Upper lobe of right lung (tissue), 1 donor: ENCODE results near the gene MIDN. TPM values are rescaled to one million over a fixed set of nuclear protein-coding genes. Genes with fewer than 3 reads are reported as not detected.

Source experiments
- ATAC-seq: fragments of 200-7000 bp; cut with Tn5 transposase; one replicate; pipeline ENCODE4 v1.9.1; 2020; ENCODE audit warnings: mild to moderate bottlenecking, moderate library complexity
- DNase-seq: peaks from one replicate; pipeline ENCODE4 v3.0.0-alpha.2; 2020
- H3K27ac ChIP-seq: fragments of 200-600 bp; one replicate; pipeline ENCODE4 v1.8.0; 2022
- H3K27me3 ChIP-seq: fragments of 200-600 bp; one replicate; pipeline ENCODE4 v1.8.0; 2022; ENCODE audit warnings: mild to moderate bottlenecking
- H3K36me3 ChIP-seq: fragments of 200-600 bp; one replicate; pipeline ENCODE4 v1.8.0; 2022
- H3K4me1 ChIP-seq: fragments of 200-600 bp; one replicate; pipeline ENCODE4 v1.8.0; 2022
- H3K4me3 ChIP-seq: fragments of 200-600 bp; one replicate; pipeline ENCODE4 v1.8.0; 2022; ENCODE audit warnings: mild to moderate bottlenecking
- H3K9me3 ChIP-seq: fragments of 200-600 bp; one replicate; pipeline ENCODE4 v1.8.0; 2022
- intact Hi-C: fragments of 100-400 bp; cut with DNase I; formaldehyde crosslinking; loops from one replicate; pipeline ENCODE4 v1.11.0; 2022
- total RNA-seq: library from RNA; stranded (reverse); fragmentation: NEBNext Ultra II Directional; extraction: Animal tissue kit (Norgen Biotek cat#: 25700); gene quantifications from one replicate; pipeline ENCODE4 v1.2.1, GENCODE V29; 2021
- TF ChIP-seq, protein P1 (sequence below): fragments of 200-600 bp; IDR thresholded peaks from one replicate; pipeline ENCODE4 v1.8.0; 2022; ENCODE audit warnings: antibody characterized with exemption
- donor health status: DM: no; HTN: yes; CAD: no; lungs with severe emphysema.

The MIDN gene
- total RNA-seq, 1 donor from 2014 or later = 135 TPM

GRCh38 chr19:1229924-1230782, 18.2 kb upstream of the MIDN start:
- no peak overlapping the region for H3K4me3 ChIP-seq
- DNase-seq (no peak), ATAC-seq (no peak)
- no peak overlapping the region for H3K27ac ChIP-seq
- intact Hi-C loops = no loop called here
- peaks cover 26% of the 10 kb centered on the region for H3K36me3 ChIP-seq
- H3K4me1 ChIP-seq = peaks cover 23% of the 10 kb centered on the region
- TF ChIP-seq, protein P1, sequence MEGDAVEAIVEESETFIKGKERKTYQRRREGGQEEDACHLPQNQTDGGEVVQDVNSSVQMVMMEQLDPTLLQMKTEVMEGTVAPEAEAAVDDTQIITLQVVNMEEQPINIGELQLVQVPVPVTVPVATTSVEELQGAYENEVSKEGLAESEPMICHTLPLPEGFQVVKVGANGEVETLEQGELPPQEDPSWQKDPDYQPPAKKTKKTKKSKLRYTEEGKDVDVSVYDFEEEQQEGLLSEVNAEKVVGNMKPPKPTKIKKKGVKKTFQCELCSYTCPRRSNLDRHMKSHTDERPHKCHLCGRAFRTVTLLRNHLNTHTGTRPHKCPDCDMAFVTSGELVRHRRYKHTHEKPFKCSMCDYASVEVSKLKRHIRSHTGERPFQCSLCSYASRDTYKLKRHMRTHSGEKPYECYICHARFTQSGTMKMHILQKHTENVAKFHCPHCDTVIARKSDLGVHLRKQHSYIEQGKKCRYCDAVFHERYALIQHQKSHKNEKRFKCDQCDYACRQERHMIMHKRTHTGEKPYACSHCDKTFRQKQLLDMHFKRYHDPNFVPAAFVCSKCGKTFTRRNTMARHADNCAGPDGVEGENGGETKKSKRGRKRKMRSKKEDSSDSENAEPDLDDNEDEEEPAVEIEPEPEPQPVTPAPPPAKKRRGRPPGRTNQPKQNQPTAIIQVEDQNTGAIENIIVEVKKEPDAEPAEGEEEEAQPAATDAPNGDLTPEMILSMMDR = no peak
- H3K27me3 ChIP-seq = no peaks in the 10 kb centered on the region
- no peaks in the 10 kb centered on the region for H3K9me3 ChIP-seq

- Histone ChIP-seq H3K36me3 (peaks cover 20% of the 10 kb centered on the region), H3K4me1 (peaks cover 23% of the 10 kb centered on the region), H3K9me3 (no peaks in the 10 kb centered on the region), H3K27me3 (no peaks in the 10 kb centered on the region), H3K27ac (no peak overlapping the region), H3K4me3 (no peak overlapping the region)
- ATAC-seq (no peak), DNase-seq (no peak)
- TF ChIP-seq, protein P1 = no peak
- intact Hi-C loops = no loop called here
Observed at GRCh38 chr19:1230783-1231489, 17.4 kb upstream of the MIDN start.

DNA sequence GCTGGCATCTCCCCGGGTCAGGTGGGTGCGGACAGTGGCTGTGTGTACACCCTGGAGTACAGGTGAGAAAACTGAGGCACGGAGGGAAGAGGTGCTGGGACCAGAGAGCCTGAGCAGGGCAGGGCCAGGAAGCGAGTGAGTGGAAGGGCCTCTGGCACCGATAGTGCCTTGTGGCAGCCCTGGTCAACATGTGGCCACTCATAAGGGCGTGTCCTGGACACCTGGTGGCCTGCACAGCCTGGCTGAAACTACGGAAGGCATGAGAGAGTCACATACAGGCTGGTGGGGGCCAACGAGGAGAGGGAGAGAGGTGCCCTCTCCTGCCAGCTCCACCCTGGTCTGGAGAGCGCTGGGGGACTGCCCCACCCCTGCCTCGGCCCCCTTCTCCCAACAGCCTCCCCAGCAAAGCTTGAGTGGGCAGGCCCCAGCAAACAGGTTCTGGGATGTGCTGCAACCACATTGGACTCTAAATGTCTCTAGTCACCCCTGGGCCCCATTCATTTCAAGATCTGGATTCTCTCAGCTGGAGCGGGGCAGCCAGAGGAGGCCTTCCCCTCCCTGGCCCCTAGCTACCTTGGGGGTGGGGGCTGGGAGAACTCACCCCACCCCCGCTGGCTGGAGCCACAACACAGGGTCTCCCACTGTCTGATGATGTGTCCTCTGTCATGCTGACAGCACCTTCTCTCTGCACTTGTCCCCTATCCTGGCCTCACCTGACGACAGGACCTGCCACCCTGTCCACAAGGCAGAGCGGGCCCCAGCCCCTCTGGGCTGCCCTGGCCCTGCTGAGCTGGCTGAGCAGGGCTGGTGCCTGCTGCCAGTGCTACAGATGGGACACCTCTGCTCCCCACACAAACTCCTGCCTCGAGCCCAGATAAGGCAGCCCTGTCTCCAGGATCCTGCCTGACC, 16.4 kb upstream of the MIDN start:
- no peaks in the 10 kb centered on the region for H3K9me3 ChIP-seq
- TF ChIP-seq, protein P1 = no peak
- DNase-seq = no peak
- no peak overlapping the region for H3K4me3 ChIP-seq
- no peaks in the 10 kb centered on the region for H3K27me3 ChIP-seq
- ATAC-seq = peak; percentile 60
- peaks cover 24% of the 10 kb centered on the region for H3K4me1 ChIP-seq
- peak overlapping the region; percentile 18 for H3K27ac ChIP-seq
- intact Hi-C loops = no loop called here
- peaks cover 12% of the 10 kb centered on the region for H3K36me3 ChIP-seq

DNA sequence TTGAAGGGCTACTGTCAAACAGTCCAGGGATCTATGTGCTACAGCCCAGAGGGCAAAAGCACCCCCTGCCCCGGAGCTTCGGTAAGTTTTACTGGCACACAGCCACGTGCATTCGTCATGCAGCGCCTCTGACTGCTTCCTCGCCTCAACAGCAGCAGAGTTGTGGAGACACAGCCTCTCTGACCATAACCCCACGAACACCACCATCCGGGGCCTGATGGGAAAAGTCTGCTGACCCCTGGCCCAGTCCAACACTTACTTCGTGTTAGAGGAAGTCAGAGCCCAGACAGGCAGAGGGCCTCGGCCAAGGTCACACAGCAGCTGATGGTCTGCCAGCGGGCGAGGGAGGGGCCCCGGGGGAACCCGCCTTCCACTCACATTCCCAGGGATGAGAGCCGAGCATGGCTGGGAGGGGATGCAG, 15.7 kb upstream of the MIDN start:
- H3K27ac ChIP-seq = peak overlapping the region; percentile 18
- H3K4me3 ChIP-seq = no peak overlapping the region
- intact Hi-C loops = no loop called here
- H3K36me3 ChIP-seq = peaks cover 5% of the 10 kb centered on the region
- ATAC-seq = peak; percentile 8
- H3K27me3 ChIP-seq = no peaks in the 10 kb centered on the region
- H3K9me3 ChIP-seq = no peaks in the 10 kb centered on the region
- DNase-seq = no peak
- peaks cover 29% of the 10 kb centered on the region for H3K4me1 ChIP-seq
- TF ChIP-seq, protein P1 = no peak

DNA sequence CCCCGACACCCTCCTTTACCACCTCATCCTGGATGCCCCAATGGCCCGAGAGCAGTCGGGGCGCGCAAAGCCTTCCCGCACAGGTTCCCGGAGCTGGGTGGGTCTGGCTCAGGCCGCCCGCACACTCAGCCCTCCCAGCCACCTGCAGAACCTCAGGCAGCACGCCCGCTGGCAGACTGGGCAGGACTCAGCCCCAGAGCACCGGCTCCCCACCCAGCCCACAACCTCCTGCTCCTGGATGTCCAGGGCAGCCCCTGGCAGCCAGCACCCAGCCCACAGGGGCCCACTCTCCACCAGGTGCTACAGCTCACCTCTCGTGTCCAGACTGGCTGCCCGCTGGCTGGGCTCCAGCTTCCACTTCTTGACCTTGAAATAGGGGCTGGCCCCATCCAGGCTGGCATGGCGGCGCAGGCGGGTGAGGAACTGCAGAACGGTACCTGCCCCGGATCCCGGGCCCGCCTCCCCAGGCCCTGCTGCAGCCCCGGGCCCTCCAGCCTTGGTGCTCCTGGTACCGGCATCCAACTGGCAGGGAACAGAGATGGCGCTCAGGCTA, 15.2 kb upstream of the MIDN start:
- Histone ChIP-seq H3K27ac (no peak overlapping the region), H3K4me3 (no peak overlapping the region), H3K36me3 (peaks cover under 1% of the 10 kb centered on the region), H3K9me3 (no peaks in the 10 kb centered on the region), H3K27me3 (no peaks in the 10 kb centered on the region), H3K4me1 (peaks cover 29% of the 10 kb centered on the region)
- intact Hi-C loops = no loop called here
- TF ChIP-seq, protein P1 = no peak
- DNase-seq (peak; percentile 77), ATAC-seq (no peak)
